ENCODE results near the gene TRIM2. TPM values are rescaled to one million over a fixed set of nuclear protein-coding genes. Genes with fewer than 3 reads are reported as not detected.

Gene TRIM2
- total RNA-seq, 1 experiment from 2014 or later: 41.4 TPM

DNA sequence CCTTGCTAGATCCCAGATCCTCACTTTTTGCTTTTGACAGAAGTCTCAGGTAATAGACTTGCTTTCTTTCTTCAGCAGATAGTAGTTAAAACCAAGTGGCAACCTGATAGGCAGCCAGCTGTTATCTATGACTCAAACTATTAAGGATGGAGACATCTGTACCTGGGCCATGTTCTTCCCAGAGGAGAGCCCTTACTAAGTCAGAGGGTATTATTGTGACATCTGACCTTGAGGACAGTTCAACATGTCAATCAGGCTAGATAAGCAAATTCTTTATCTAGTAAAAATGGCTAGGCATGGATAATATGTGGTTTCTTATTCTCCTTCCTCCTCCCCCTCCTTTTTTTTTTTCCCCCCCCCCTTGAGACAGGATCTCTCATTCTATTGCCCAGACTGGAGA is 39.2 kb downstream of the TRIM2 start:
- Histone ChIP-seq H3K4me1 (ENCODE audit: control insufficient read depth in 1 of 2, insufficient read depth in 2 of 2, low read length in 2 of 2) (peaks cover 25 to 41% of the 10 kb centered on the region in 2 experiments), H3K79me2 (ENCODE audit: insufficient read depth, low read length) (no peaks in the 10 kb centered on the region), H3K4me2 (ENCODE audit: low read length) (no peak overlapping the region), H3K4me3 (replicated peaks in 1 of 2; ENCODE audit: low read depth in 1 of 2, low read length in 2 of 2) (no peak overlapping the region), H3K9me3 (ENCODE audit: control insufficient read depth in 1 of 2, insufficient read depth in 1 of 2, low read depth in 1 of 2, low read length in 2 of 2) (no peaks in the 10 kb centered on the region), H3K27me3 (ENCODE audit: insufficient read depth, low read length) (no peaks in the 10 kb centered on the region), H3K9ac (ENCODE audit: low read length) (no peak overlapping the region), H2AFZ (ENCODE audit: low read depth, low read length, poor library complexity, severe bottlenecking) (no peak overlapping the region), H3K9me2 (ENCODE audit: insufficient read depth) (no peaks in the 10 kb centered on the region), H4K20me1 (ENCODE audit: insufficient read depth) (no peaks in the 10 kb centered on the region), H3K27ac (ENCODE audit: low read depth, low read length) (no peak overlapping the region), H3K36me3 (ENCODE audit: control insufficient read depth in 1 of 2, insufficient read depth in 2 of 2, low read length in 2 of 2) (no peaks in the 10 kb centered on the region)
- ChIA-PET CTCF (interaction anchor here (0.7 to 0.8 kb wide), 2 partner anchors 62 to 1514 kb away, joined by 3 to 4 read pairs; no protein-coding TSS in a partner anchor), POLR2A (no interaction called here), RAD21 (ENCODE audit: low non-redundant PET in 1 of 2, low total read pairs in 2 of 2, uncharacterized antibody in 2 of 2, unreplicated experiment in 2 of 2) (no interaction called here)
- no peak for ATAC-seq
- no TSS peak for BruUV-seq (replicated peaks)
- no peak for DNase-seq (ENCODE audit: low read depth, low spot score)
- TF ChIP-seq EGR1 (IDR thresholded peaks at IDR 0.05; ENCODE audit: low read depth) (no peak), EZH2phosphoT487 (IDR thresholded peaks at IDR 0.05; ENCODE audit: borderline replicate concordance) (no peak), POLR2AphosphoS5 (IDR thresholded peaks at IDR 0.05; ENCODE audit: low read depth, low read length) (no peak), ZBTB33 (IDR thresholded peaks at IDR 0.05; ENCODE audit: extremely low read depth, insufficient replicate concordance, low read length) (no peak), YY1 (IDR thresholded peaks at IDR 0.05; ENCODE audit: extremely low read depth, insufficient replicate concordance, low read depth, low read length) (no peak), ELF1 (IDR thresholded peaks at IDR 0.05; ENCODE audit: borderline replicate concordance, low read depth) (no peak), RAD21 (IDR thresholded peaks at IDR 0.05; ENCODE audit: low read depth) (no peak), SIN3A (IDR thresholded peaks at IDR 0.05; ENCODE audit: low read depth) (no peak), FOSL1 (IDR thresholded peaks at IDR 0.05; ENCODE audit: low read depth) (no peak), EZH2 (IDR thresholded peaks at IDR 0.05) (no peak), CTCF (IDR thresholded peaks at IDR 0.05 in 2 of 3, conservative IDR thresholded peaks at IDR 0.05 in 1 of 3; ENCODE audit: borderline replicate concordance in 1 of 3, insufficient read depth in 1 of 3, low read depth in 2 of 3, low read length in 2 of 3) (no peak), ZNF274 (IDR thresholded peaks at IDR 0.05; ENCODE audit: low read depth, low read length) (no peak)
- TF ChIP-seq, protein P1, sequence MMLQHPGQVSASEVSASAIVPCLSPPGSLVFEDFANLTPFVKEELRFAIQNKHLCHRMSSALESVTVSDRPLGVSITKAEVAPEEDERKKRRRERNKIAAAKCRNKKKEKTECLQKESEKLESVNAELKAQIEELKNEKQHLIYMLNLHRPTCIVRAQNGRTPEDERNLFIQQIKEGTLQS (IDR thresholded peaks at IDR 0.05): no peak
- TF ChIP-seq, protein P2, sequence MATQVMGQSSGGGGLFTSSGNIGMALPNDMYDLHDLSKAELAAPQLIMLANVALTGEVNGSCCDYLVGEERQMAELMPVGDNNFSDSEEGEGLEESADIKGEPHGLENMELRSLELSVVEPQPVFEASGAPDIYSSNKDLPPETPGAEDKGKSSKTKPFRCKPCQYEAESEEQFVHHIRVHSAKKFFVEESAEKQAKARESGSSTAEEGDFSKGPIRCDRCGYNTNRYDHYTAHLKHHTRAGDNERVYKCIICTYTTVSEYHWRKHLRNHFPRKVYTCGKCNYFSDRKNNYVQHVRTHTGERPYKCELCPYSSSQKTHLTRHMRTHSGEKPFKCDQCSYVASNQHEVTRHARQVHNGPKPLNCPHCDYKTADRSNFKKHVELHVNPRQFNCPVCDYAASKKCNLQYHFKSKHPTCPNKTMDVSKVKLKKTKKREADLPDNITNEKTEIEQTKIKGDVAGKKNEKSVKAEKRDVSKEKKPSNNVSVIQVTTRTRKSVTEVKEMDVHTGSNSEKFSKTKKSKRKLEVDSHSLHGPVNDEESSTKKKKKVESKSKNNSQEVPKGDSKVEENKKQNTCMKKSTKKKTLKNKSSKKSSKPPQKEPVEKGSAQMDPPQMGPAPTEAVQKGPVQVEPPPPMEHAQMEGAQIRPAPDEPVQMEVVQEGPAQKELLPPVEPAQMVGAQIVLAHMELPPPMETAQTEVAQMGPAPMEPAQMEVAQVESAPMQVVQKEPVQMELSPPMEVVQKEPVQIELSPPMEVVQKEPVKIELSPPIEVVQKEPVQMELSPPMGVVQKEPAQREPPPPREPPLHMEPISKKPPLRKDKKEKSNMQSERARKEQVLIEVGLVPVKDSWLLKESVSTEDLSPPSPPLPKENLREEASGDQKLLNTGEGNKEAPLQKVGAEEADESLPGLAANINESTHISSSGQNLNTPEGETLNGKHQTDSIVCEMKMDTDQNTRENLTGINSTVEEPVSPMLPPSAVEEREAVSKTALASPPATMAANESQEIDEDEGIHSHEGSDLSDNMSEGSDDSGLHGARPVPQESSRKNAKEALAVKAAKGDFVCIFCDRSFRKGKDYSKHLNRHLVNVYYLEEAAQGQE (IDR thresholded peaks at IDR 0.05; ENCODE audit: low read depth): no peak
- intact Hi-C loops (cut with micrococcal nuclease): no loop called here

All from HCT116 (cell line).